SK-N-SH (cell line): ENCODE results near the gene CCDC93. TPM values are rescaled to one million over a fixed set of nuclear protein-coding genes. Genes with fewer than 3 reads are reported as not detected.

Experiments
- CTCF ChIA-PET: fragments of 300-600, 350-600 bp; formaldehyde crosslinking; extraction: SDS; loops from one replicate; lab custom pipeline; 2021; lab: Yijun Ruan, JAX
- POLR2A ChIA-PET: fragments of 350-600 bp; sonication (Branson Sonifier 250); formaldehyde crosslinking; extraction: SDS; loops from one replicate; lab custom pipeline; 2020; ENCODE audit warnings: antibody characterized with exemption, inconsistent platforms; lab: Yijun Ruan, JAX
- DNase-seq: peaks from one replicate; pipeline ENCODE4 v3.0.0; 2012
- H2AFZ ChIP-seq: fragments of 200-600 bp; sonication (generic); 2 replicates; pipeline ENCODE4 v1.8.1; 2016; ENCODE audit warnings: antibody characterized with exemption, mild to moderate bottlenecking, low read depth
- H3F3A ChIP-seq: fragments of 200-600 bp; sonication (generic); replicated peaks from 2 replicates; pipeline ENCODE3; 2016; ENCODE audit warnings: antibody characterized with exemption, mild to moderate bottlenecking; ENCODE audit not compliant: insufficient read depth
- H3K27ac ChIP-seq, 2 experiments: fragments of 200-500 bp in 1 of 2; fragments of 200-600 bp in 1 of 2; sonication (Bioruptor generic) in 1 of 2; sonication (generic), shearing (Covaris generic) in 1 of 2; 2 replicates each; pipeline versions ENCODE4 v1.5.1 to v1.6.1; 2014 to 2016; ENCODE audit warnings: low read depth in 2 of 2, inconsistent platforms in 1 of 2, low read length in 1 of 2, mild to moderate bottlenecking in 1 of 2, mixed read lengths in 1 of 2
- H3K27me3 ChIP-seq: fragments of 200-600 bp; sonication (generic), shearing (Covaris generic); 2 replicates; pipeline ENCODE4 v1.6.1; 2016; ENCODE audit warnings: mixed run types; ENCODE audit not compliant: insufficient read depth
- H3K36me3 ChIP-seq, 2 experiments: fragments of 200-500 bp in 1 of 2; fragments of 200-600 bp in 1 of 2; sonication (Bioruptor generic) in 1 of 2; sonication (generic) in 1 of 2; replicated peaks in 1 of 2; 2 replicates each; pipeline versions ENCODE3 to v1.5.1; 2014 to 2016; ENCODE audit warnings: low read length in 1 of 2, mild to moderate bottlenecking in 1 of 2; ENCODE audit not compliant: insufficient read depth in 2 of 2, control insufficient read depth in 1 of 2
- H3K4me1 ChIP-seq, 2 experiments: fragments of 200-500 bp in 1 of 2; fragments of 200-600 bp in 1 of 2; sonication (Bioruptor generic) in 1 of 2; sonication (generic), shearing (Covaris generic) in 1 of 2; 2 replicates each; pipeline versions ENCODE4 v1.5.1 to v1.6.1; 2014 to 2016; ENCODE audit warnings: low read depth in 1 of 2, low read length in 1 of 2, mixed run types in 1 of 2; ENCODE audit not compliant: insufficient read depth in 2 of 2, control insufficient read depth in 1 of 2
- H3K4me2 ChIP-seq: fragments of 200-600 bp; sonication (generic), shearing (Covaris generic); 2 replicates; pipeline ENCODE4 v1.6.1; 2017; ENCODE audit warnings: mixed run types
- H3K4me3 ChIP-seq, 2 experiments: fragments of 200-500 bp in 1 of 2; fragments of 200-600 bp in 1 of 2; sonication (Bioruptor generic) in 1 of 2; sonication (generic), shearing (Covaris generic) in 1 of 2; 2 replicates each; pipeline versions ENCODE4 v1.5.1 to v1.8.1; 2014 to 2016; ENCODE audit warnings: low read depth in 2 of 2, inconsistent platforms in 1 of 2, low read length in 1 of 2, mild to moderate bottlenecking in 1 of 2, mixed read lengths in 1 of 2, moderate library complexity in 1 of 2
- H3K79me2 ChIP-seq: fragments of 200-600 bp; sonication (generic); 2 replicates; pipeline ENCODE4 v1.8.1; 2017; ENCODE audit warnings: mild to moderate bottlenecking; ENCODE audit not compliant: insufficient read depth
- H3K9ac ChIP-seq: fragments of 200-600 bp; sonication (generic); 2 replicates; pipeline ENCODE4 v1.6.1; 2017; ENCODE audit warnings: mixed run types
- H3K9me2 ChIP-seq: fragments of 200-600 bp; sonication (generic); 2 replicates; pipeline ENCODE4 v1.6.1; 2017; ENCODE audit warnings: mixed run types
- H3K9me3 ChIP-seq: fragments of 200-600 bp; sonication (generic); 2 replicates; pipeline ENCODE4 v1.6.1; 2017; ENCODE audit warnings: mixed run types, mild to moderate bottlenecking, moderate library complexity
- H4K20me1 ChIP-seq: fragments of 200-600 bp; sonication (generic); 2 replicates; pipeline ENCODE4 v1.6.1; 2017; ENCODE audit warnings: mild to moderate bottlenecking, mixed run types; ENCODE audit not compliant: insufficient read depth
- FOSL2 ChIP-seq: IDR thresholded peaks from 2 replicates; pipeline ENCODE4 v1.4.0; 2012; ENCODE audit warnings: low read depth, mild to moderate bottlenecking, moderate library complexity, borderline replicate concordance
- GABPA ChIP-seq: IDR thresholded peaks from 2 replicates; pipeline ENCODE4 v1.4.0; 2012; ENCODE audit warnings: low read depth, mild to moderate bottlenecking
- GATA2 ChIP-seq: sonication (generic); formaldehyde crosslinking; IDR thresholded peaks from 2 replicates; pipeline ENCODE4 v1.5.0; 2020; ENCODE audit warnings: mild to moderate bottlenecking, missing genetic modification reagents
- MXI1 ChIP-seq: IDR thresholded peaks from 2 replicates; pipeline ENCODE4 v1.6.1; 2012; ENCODE audit warnings: mild to moderate bottlenecking, low read depth, low read length, improper control_type of control experiment
- NFIC ChIP-seq: IDR thresholded peaks from 2 replicates; pipeline ENCODE4 v1.4.0; 2012; ENCODE audit warnings: borderline replicate concordance
- POLR2AphosphoS5 ChIP-seq: IDR thresholded peaks from 2 replicates; pipeline ENCODE4 v1.6.1; 2012; ENCODE audit warnings: low read depth, low read length
- RFX5 ChIP-seq: IDR thresholded peaks from 2 replicates; pipeline ENCODE4 v1.6.1; 2012; ENCODE audit warnings: mild to moderate bottlenecking, improper control_type of control experiment, low read length
- RXRA ChIP-seq: IDR thresholded peaks from 2 replicates; pipeline ENCODE4 v1.4.0; 2012; ENCODE audit warnings: low read depth, mild to moderate bottlenecking, borderline replicate concordance
- SIN3A ChIP-seq: IDR thresholded peaks from 2 replicates; pipeline ENCODE4 v1.6.1; 2012; ENCODE audit warnings: low read depth, mild to moderate bottlenecking, low read length, moderate library complexity, borderline replicate concordance
- SMC3 ChIP-seq: IDR thresholded peaks from 2 replicates; pipeline ENCODE4 v1.6.1; 2012; ENCODE audit warnings: low read depth, low read length, improper control_type of control experiment
- TCF12 ChIP-seq: IDR thresholded peaks from 2 replicates; pipeline ENCODE4 v1.4.0; 2012
- TEAD4 ChIP-seq: IDR thresholded peaks from 2 replicates; pipeline ENCODE4 v1.4.0; 2012; ENCODE audit warnings: mild to moderate bottlenecking, borderline replicate concordance; ENCODE audit not compliant: insufficient read depth
- WGBS: methylation state at CpG from one replicate; pipeline ENCODE4 v1.1.6; 2017; ENCODE audit warnings: low lambda C conversion rate; 5-methylcytosine and 5-hydroxymethylcytosine counted together
- polyA plus RNA-seq, 3 experiments: library from polyadenylated mRNA; depleted of rRNA; stranded (reverse); fragments of >200 nt; gene quantifications; 2 replicates each; pipeline ENCODE4 v1.2.3, GENCODE V29; 2012
- TF ChIP-seq, protein P1 (sequence below): IDR thresholded peaks from 2 replicates; pipeline ENCODE4; 2012
- TF ChIP-seq, protein P2 (sequence below): IDR thresholded peaks from 2 replicates; pipeline ENCODE4 v1.4.0; 2012; ENCODE audit warnings: low read depth, borderline replicate concordance
- TF ChIP-seq, protein P3 (sequence below): IDR thresholded peaks from 2 replicates; pipeline ENCODE4 v1.6.1; 2012; ENCODE audit warnings: mild to moderate bottlenecking, low read depth, low read length, moderate library complexity
- TF ChIP-seq, protein P4 (sequence below): IDR thresholded peaks from 2 replicates; pipeline ENCODE4 v1.4.0; 2012; ENCODE audit warnings: low read depth, borderline replicate concordance
- TF ChIP-seq, protein P5 (sequence below): fragments of 200-600 bp; sonication (generic); IDR thresholded peaks from 2 replicates; pipeline ENCODE4 v1.6.1; 2017; ENCODE audit warnings: antibody characterized with exemption, mild to moderate bottlenecking, moderate library complexity

CCDC93 gene
- polyA plus RNA-seq, 1 of the 3 experiments (the other 2 are of a cell fraction) = 11.7 TPM

DNA sequence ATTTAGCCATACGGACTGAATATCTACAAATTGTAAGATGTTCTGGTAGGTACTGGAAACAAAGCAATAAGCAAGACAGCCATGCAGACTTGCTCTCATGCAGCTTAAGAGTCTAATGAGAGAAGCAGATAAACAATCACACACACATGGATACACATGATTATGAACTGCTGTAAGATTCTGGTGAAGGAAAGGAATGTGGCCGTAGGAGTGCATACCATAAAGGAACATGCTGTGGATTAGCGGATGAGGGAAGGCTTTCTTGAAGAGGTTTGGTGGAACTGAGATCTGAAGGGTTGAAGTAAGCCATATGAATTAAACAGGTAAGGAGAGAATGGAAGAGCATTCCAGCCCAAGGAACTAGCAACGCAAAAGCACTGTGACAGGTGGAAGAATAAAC is 13.8 kb downstream of the CCDC93 start:
- Histone ChIP-seq H3K4me3 (no peak overlapping the region), H3K9me2 (no peaks in the 10 kb centered on the region), H3K27ac (no peak overlapping the region), H3K9me3 (no peaks in the 10 kb centered on the region), H3K79me2 (peaks cover 21% of the 10 kb centered on the region; the same call in 1 of the 2 replicates), H3K9ac (no peak overlapping the region), H2AFZ (no peak overlapping the region)
- no peak for DNase-seq
- TF ChIP-seq TCF12 (no peak), RXRA (no peak), MXI1 (no peak), GATA2 (CRISPR knock-in tag) (no peak), SIN3A (no peak), FOSL2 (no peak), RFX5 (no peak), POLR2AphosphoS5 (no peak), SMC3 (no peak), TEAD4 (no peak), NFIC (no peak), GABPA (no peak)
- TF ChIP-seq, protein P1, sequence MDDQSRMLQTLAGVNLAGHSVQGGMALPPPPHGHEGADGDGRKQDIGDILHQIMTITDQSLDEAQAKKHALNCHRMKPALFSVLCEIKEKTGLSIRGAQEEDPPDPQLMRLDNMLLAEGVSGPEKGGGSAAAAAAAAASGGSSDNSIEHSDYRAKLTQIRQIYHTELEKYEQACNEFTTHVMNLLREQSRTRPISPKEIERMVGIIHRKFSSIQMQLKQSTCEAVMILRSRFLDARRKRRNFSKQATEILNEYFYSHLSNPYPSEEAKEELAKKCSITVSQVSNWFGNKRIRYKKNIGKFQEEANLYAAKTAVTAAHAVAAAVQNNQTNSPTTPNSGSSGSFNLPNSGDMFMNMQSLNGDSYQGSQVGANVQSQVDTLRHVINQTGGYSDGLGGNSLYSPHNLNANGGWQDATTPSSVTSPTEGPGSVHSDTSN = no peak
- TF ChIP-seq, protein P2, sequence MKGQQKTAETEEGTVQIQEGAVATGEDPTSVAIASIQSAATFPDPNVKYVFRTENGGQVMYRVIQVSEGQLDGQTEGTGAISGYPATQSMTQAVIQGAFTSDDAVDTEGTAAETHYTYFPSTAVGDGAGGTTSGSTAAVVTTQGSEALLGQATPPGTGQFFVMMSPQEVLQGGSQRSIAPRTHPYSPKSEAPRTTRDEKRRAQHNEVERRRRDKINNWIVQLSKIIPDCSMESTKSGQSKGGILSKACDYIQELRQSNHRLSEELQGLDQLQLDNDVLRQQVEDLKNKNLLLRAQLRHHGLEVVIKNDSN = no peak
- TF ChIP-seq, protein P3, sequence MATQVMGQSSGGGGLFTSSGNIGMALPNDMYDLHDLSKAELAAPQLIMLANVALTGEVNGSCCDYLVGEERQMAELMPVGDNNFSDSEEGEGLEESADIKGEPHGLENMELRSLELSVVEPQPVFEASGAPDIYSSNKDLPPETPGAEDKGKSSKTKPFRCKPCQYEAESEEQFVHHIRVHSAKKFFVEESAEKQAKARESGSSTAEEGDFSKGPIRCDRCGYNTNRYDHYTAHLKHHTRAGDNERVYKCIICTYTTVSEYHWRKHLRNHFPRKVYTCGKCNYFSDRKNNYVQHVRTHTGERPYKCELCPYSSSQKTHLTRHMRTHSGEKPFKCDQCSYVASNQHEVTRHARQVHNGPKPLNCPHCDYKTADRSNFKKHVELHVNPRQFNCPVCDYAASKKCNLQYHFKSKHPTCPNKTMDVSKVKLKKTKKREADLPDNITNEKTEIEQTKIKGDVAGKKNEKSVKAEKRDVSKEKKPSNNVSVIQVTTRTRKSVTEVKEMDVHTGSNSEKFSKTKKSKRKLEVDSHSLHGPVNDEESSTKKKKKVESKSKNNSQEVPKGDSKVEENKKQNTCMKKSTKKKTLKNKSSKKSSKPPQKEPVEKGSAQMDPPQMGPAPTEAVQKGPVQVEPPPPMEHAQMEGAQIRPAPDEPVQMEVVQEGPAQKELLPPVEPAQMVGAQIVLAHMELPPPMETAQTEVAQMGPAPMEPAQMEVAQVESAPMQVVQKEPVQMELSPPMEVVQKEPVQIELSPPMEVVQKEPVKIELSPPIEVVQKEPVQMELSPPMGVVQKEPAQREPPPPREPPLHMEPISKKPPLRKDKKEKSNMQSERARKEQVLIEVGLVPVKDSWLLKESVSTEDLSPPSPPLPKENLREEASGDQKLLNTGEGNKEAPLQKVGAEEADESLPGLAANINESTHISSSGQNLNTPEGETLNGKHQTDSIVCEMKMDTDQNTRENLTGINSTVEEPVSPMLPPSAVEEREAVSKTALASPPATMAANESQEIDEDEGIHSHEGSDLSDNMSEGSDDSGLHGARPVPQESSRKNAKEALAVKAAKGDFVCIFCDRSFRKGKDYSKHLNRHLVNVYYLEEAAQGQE = no peak
- TF ChIP-seq, protein P4, sequence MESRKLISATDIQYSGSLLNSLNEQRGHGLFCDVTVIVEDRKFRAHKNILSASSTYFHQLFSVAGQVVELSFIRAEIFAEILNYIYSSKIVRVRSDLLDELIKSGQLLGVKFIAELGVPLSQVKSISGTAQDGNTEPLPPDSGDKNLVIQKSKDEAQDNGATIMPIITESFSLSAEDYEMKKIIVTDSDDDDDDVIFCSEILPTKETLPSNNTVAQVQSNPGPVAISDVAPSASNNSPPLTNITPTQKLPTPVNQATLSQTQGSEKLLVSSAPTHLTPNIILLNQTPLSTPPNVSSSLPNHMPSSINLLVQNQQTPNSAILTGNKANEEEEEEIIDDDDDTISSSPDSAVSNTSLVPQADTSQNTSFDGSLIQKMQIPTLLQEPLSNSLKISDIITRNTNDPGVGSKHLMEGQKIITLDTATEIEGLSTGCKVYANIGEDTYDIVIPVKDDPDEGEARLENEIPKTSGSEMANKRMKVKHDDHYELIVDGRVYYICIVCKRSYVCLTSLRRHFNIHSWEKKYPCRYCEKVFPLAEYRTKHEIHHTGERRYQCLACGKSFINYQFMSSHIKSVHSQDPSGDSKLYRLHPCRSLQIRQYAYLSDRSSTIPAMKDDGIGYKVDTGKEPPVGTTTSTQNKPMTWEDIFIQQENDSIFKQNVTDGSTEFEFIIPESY = no peak
- TF ChIP-seq, protein P5, sequence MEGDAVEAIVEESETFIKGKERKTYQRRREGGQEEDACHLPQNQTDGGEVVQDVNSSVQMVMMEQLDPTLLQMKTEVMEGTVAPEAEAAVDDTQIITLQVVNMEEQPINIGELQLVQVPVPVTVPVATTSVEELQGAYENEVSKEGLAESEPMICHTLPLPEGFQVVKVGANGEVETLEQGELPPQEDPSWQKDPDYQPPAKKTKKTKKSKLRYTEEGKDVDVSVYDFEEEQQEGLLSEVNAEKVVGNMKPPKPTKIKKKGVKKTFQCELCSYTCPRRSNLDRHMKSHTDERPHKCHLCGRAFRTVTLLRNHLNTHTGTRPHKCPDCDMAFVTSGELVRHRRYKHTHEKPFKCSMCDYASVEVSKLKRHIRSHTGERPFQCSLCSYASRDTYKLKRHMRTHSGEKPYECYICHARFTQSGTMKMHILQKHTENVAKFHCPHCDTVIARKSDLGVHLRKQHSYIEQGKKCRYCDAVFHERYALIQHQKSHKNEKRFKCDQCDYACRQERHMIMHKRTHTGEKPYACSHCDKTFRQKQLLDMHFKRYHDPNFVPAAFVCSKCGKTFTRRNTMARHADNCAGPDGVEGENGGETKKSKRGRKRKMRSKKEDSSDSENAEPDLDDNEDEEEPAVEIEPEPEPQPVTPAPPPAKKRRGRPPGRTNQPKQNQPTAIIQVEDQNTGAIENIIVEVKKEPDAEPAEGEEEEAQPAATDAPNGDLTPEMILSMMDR = no peak
- TF ChIP-seq, all 33 proteins: peak for 0
- H3K36me3 ChIP-seq = peaks cover 69 to 88% of the 10 kb centered on the region in 2 experiments
- H3K27me3 ChIP-seq = no peaks in the 10 kb centered on the region
- over 99% methylated on average over 4 of the region's 4 CpGs for WGBS
- H3K4me2 ChIP-seq = no peak overlapping the region
- peaks cover 3% of the 10 kb centered on the region for H3F3A ChIP-seq
- H3K4me1 ChIP-seq = no peaks in the 10 kb centered on the region; a peak in 2 of 4 replicates
- no peaks in the 10 kb centered on the region; the same call in 1 of the 2 replicates for H4K20me1 ChIP-seq
- CTCF ChIA-PET = interaction anchor here (0.7 to 6.5 kb wide), 8 partner anchors 10 to 186 kb away, joined by 3 to 94 read pairs (median 3); partner anchors contain the start of gene DDX18
- POLR2A ChIA-PET = no interaction called here
